HUES48 (cell line): ENCODE data around the gene MRPL24.
"Not testable (repeated sequence)": the region's sequence is repeated elsewhere in the genome, so short reads cannot be mapped to it uniquely, and the experiment has no call there.

ENCODE experiments used
- H3K27ac ChIP-seq: one replicate; pipeline ENCODE4 v1.7.0; 2013; ENCODE audit warnings: low read depth, low read length, inconsistent platforms
- H3K27me3 ChIP-seq: 2 replicates; pipeline ENCODE4 v1.6.1; 2013; ENCODE audit warnings: mild to moderate bottlenecking, low read length; ENCODE audit not compliant: control insufficient read depth, insufficient read depth
- H3K36me3 ChIP-seq: 2 replicates; pipeline ENCODE4 v1.6.1; 2013; ENCODE audit warnings: low read length; ENCODE audit not compliant: control insufficient read depth, insufficient read depth
- H3K4me1 ChIP-seq: 2 replicates; pipeline ENCODE4 v1.6.1; 2013; ENCODE audit warnings: mild to moderate bottlenecking, low read length; ENCODE audit not compliant: control insufficient read depth, insufficient read depth
- H3K4me3 ChIP-seq: 2 replicates; pipeline ENCODE4 v1.5.1; 2013; ENCODE audit warnings: mild to moderate bottlenecking, low read depth, low read length
- H3K9ac ChIP-seq: 2 replicates; pipeline ENCODE4 v1.6.1; 2013; ENCODE audit warnings: mild to moderate bottlenecking, low read depth, low read length, moderate library complexity
- H3K9me3 ChIP-seq: 2 replicates; pipeline ENCODE4 v1.6.1; 2013; ENCODE audit warnings: low read length; ENCODE audit not compliant: control insufficient read depth, insufficient read depth

Gene MRPL24

DNA sequence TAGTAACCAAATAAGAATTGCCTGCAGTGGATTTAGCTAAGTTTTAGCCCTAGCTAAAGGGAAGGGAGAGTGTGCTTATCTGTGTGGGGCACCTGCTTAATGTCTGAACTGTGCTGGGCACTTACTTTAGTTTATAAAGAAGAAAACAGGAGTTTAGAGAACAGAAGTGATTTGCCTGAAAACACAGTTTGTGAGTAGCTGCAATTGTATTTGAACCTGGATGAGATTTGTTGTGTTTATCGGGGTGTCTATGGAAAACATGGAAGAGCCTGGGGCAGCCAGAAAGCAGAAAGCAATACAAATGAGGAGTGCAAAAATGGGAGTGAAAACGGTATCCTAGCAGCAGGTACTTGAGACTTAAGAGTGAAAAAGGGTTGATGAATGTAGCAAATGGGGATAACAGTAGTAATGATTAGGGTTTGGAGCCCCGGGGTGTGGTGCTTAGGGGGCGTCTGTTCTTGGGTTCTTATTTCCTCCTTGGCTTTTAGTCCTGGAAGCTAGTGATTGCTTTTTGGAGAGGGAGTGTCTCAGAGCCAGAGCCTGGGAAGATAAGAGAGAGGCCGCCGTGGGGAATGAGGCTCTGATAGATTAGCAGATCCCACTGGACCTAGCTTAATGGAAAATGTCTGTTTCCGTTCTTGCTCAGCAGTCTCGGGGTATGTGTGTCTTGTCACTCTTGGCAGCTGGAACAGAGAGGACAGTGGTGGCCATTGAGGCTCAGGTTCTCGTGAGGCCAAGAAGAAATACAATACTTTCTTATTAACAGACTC lies 32.0 kb upstream of the MRPL24 start:
- H3K27ac ChIP-seq: no peak overlapping the region
- peaks cover 38% of the 10 kb centered on the region for H3K36me3 ChIP-seq
- H3K9ac ChIP-seq: no peak overlapping the region
- H3K4me3 ChIP-seq: no peak overlapping the region
- no peaks in the 10 kb centered on the region for H3K9me3 ChIP-seq
- peaks cover 10% of the 10 kb centered on the region for H3K4me1 ChIP-seq
- no peaks in the 10 kb centered on the region for H3K27me3 ChIP-seq

DNA sequence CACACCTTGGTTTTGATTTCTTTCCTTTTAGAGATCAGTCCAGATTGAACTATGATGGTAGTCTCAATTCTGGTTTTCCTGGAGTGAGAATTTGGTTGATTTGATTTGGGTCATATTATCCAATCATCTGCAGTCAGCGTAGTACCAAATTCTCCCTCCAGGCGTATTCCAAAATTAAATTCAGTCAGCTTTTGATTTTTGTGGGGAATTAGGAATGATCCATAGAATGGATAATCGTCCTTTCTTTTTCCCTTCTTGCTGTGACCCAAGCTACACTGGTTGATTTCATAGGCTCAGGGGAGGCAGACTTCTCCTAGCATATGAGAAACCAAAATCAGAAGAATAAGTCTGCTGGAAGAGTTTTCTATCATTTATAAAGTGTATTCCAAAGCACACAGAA lies 31.3 kb upstream of the MRPL24 start:
- H3K9me3 ChIP-seq: no peaks in the 10 kb centered on the region
- peaks cover 10% of the 10 kb centered on the region for H3K4me1 ChIP-seq
- no peak overlapping the region for H3K9ac ChIP-seq
- H3K4me3 ChIP-seq: no peak overlapping the region
- no peak overlapping the region for H3K27ac ChIP-seq
- no peaks in the 10 kb centered on the region for H3K27me3 ChIP-seq
- peaks cover 38% of the 10 kb centered on the region for H3K36me3 ChIP-seq

DNA sequence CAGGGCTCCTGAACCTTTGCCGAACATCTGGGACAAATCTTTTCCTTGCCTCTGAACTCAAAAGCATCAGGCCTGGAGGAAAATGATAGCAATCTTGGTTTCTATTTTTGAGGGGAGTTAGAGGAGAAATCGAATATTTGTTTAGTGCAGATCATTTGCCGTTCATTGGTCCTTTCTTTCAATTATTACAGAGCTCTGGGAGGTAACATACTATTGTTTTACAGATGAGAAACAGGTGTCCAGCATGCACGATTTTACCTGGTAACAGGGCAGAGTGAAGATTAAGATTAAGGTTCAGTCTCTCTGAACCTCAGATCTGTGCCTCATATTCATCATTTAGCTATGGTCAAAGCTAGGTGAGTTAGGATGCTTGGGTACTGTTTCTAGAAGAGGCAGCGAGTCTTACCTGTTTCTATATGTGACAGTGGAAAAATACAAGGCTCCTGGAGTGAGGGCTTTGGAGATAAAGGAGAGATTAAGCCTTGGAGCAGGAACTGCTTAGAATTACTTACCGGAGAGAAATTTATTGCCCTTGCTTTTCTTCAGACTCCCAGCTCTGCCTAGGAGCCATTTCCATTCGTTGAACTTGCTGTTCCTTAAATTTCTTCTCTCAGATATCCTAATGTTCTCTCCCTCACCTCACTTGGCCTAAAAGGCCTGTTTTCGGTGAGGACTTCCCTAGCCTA lies 27.9 kb upstream of the MRPL24 start:
- H3K4me3 ChIP-seq: peak overlapping the region; percentile 92
- H3K4me1 ChIP-seq: peaks cover 21% of the 10 kb centered on the region
- H3K27me3 ChIP-seq: no peaks in the 10 kb centered on the region
- peak overlapping the region; percentile 95 for H3K9ac ChIP-seq
- peaks cover 33% of the 10 kb centered on the region for H3K36me3 ChIP-seq
- H3K9me3 ChIP-seq: no peaks in the 10 kb centered on the region
- H3K27ac ChIP-seq: peak overlapping the region; percentile 91

DNA sequence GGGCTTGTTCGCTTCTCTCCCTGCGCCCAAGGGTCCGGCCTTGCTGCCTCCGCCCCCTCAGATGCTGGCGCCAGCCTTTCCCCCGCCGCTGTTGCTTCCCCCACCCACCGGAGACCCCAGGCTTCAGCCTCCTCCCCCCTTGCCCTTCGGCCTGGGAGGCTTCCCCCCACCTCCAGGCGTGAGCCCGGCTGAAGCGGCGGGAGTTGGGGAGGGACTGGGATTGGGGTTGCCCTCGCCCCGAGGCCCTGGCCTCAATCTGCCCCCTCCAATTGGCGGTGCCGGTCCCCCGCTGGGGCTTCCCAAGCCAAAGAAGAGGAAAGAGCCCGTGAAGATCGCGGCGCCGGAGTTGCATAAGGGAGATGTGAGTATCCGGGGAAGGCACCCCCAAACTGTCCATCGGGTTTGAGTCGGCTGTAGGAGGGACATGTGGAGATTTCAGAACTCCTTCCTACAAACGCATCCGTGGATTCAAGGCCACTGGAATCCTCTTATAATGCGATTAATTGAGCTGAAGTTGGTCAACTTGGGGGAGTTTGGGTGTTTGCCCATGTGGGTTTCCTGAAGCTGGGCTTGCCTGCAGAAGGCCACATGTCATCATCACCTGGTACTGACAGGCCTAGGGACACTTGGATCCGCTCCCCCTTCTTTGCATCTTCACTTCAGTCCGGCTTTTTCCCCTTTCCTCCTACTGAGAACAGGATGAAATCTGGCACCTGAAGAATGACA lies 27.2 kb upstream of the MRPL24 start:
- peak overlapping the region; percentile 91 for H3K27ac ChIP-seq
- peaks cover 26% of the 10 kb centered on the region for H3K36me3 ChIP-seq

GRCh38 chr1:156767101-156767878 lies 26.4 kb upstream of the MRPL24 start, which contains the start of gene PRCC:
TSS of gene PRCC (plus strand) at chr1:156767535. CDS start at chr1:156767772, 237 bp downstream.
- H3K9ac ChIP-seq: peak within 1 kb of the TSS; percentile 95
- H3K9me3 ChIP-seq: no peaks in the 10 kb centered on the region
- H3K4me1 ChIP-seq: peaks cover 21% of the 10 kb centered on the region
- H3K36me3 ChIP-seq: peaks cover 19% of the 10 kb centered on the region
- H3K4me3 ChIP-seq: peak within 1 kb of the TSS; percentile 92
- peak within 1 kb of the TSS; percentile 91 for H3K27ac ChIP-seq
- H3K27me3 ChIP-seq: no peaks in the 10 kb centered on the region

More for the DNA sequence above, 27.2 kb upstream of the MRPL24 start:
- Histone ChIP-seq H3K9me3 (no peaks in the 10 kb centered on the region), H3K27me3 (no peaks in the 10 kb centered on the region), H3K4me3 (peak overlapping the region; percentile 92), H3K9ac (peak overlapping the region; percentile 95), H3K4me1 (peaks cover 21% of the 10 kb centered on the region)

- Histone ChIP-seq H3K4me1 (peaks cover 21% of the 10 kb centered on the region), H3K27ac (peak overlapping the region; percentile 63), H3K9me3 (no peaks in the 10 kb centered on the region)
Observed at GRCh38 chr1:156766298-156767100, 25.6 kb upstream of the MRPL24 start.

GRCh38 chr1:156765666-156766065 lies 24.8 kb upstream of the MRPL24 start:
- peaks cover 21% of the 10 kb centered on the region for H3K4me1 ChIP-seq
- no peak overlapping the region for H3K4me3 ChIP-seq
- no peaks in the 10 kb centered on the region for H3K27me3 ChIP-seq
- no peaks in the 10 kb centered on the region for H3K9me3 ChIP-seq
- H3K27ac ChIP-seq: no peak overlapping the region
- H3K9ac ChIP-seq: no peak overlapping the region
- H3K36me3 ChIP-seq: peaks cover 8% of the 10 kb centered on the region

More at GRCh38 chr1:156766298-156767100, 25.6 kb upstream of the MRPL24 start:
- peaks cover 17% of the 10 kb centered on the region for H3K36me3 ChIP-seq
- no peaks in the 10 kb centered on the region for H3K27me3 ChIP-seq
- peak overlapping the region; percentile 74 for H3K4me3 ChIP-seq
- H3K9ac ChIP-seq: peak overlapping the region; percentile 60

- not testable (repeated sequence) for H3K9me3 ChIP-seq, H3K4me3 ChIP-seq, H3K27me3 ChIP-seq, H3K9ac ChIP-seq, H3K36me3 ChIP-seq, H3K27ac ChIP-seq
- H3K4me1 ChIP-seq: peaks cover 21% of the 10 kb centered on the region
Observed at GRCh38 chr1:156765136-156765535, 24.2 kb upstream of the MRPL24 start.

DNA sequence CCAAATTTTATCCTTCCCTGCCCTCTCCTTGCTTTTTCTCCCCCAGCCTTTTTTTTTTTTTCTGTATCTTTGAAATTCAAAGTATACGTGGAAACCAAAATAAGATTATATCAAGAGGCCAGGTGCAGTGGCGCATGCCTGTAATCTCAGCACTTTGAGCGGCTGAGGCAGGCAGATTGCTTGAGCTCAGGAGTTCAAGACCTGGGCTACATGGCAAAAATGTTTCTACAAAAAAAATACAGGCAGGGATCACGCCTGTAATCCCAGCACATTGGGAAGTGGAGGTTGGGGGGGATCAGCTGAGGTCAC lies 19.9 kb upstream of the MRPL24 start:
- Histone ChIP-seq H3K36me3 (no peaks in the 10 kb centered on the region), H3K4me1 (peaks cover 2% of the 10 kb centered on the region; the same call in 1 of the 2 replicates), H3K27ac (no peak overlapping the region), H3K27me3 (no peaks in the 10 kb centered on the region), H3K4me3 (no peak overlapping the region), H3K9ac (no peak overlapping the region), H3K9me3 (no peaks in the 10 kb centered on the region)
